Activated naive CD8-positive, alpha-beta T cell treated with anti-CD3 and anti-CD28 coated beads for 36 hours (primary cell): Measurements from ENCODE around the gene CRYBB1. TPM values are rescaled to one million over a fixed set of nuclear protein-coding genes. Genes with fewer than 3 reads are reported as not detected.

Experiments used
- DNase-seq: peaks from one replicate; pipeline ENCODE4 v3.0.0; 2021
- H3K27ac Mint-ChIP-seq: one replicate; pipeline ENCODE4 v1.8.0; 2022; ENCODE audit warnings: mild to moderate bottlenecking, moderate library complexity, mixed read lengths
- H3K27me3 Mint-ChIP-seq: one replicate; pipeline ENCODE4 v1.8.0; 2022; ENCODE audit warnings: mild to moderate bottlenecking, mixed read lengths
- H3K36me3 Mint-ChIP-seq: one replicate; pipeline ENCODE4 v1.8.0; 2021; ENCODE audit warnings: mild to moderate bottlenecking, mixed read lengths
- H3K4me1 Mint-ChIP-seq: one replicate; pipeline ENCODE4 v1.8.0; 2021; ENCODE audit warnings: mixed read lengths
- H3K4me3 Mint-ChIP-seq: one replicate; pipeline ENCODE4 v1.8.0; 2022; ENCODE audit warnings: mild to moderate bottlenecking, moderate library complexity, mixed read lengths
- H3K9me3 Mint-ChIP-seq: one replicate; pipeline ENCODE4 v1.8.0; 2022; ENCODE audit warnings: mixed read lengths
- total RNA-seq, 2 experiments: library from RNA; stranded (reverse); gene quantifications; one replicate each; pipeline ENCODE4 v1.2.3, GENCODE V29; 2021

Gene CRYBB1
- total RNA-seq, 2 experiments from 2014 or later, result not detected

DNA sequence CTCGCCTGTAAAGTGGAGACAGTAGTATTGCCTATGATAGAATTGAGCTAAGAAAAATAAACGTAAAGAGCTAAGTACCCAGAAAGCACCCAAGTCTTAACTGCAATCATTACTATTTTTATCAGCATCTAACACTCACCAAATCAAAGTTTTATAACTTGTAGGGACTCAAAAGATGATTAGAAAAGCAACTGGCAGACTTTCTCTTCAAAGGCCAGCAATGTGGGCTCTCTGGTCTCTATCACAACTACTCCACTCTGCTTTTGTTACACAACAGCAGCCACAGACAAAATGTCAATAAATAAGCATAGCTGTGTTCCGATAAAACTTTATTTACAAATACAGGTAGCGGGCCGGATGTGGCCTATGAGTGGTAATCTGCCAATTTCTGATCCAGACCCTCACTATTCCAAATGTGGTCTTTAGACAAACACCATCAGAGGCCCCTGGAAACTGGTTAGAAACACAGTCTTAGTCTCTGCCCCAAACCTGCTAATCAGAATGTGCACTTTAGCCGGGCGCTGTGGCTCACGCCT, 36.1 kb downstream of the CRYBB1 start:
- peak overlapping the region; percentile 17 for H3K27ac Mint-ChIP-seq
- H3K4me3 Mint-ChIP-seq, result no peak overlapping the region
- H3K36me3 Mint-ChIP-seq, result peaks cover 32% of the 10 kb centered on the region
- no peaks in the 10 kb centered on the region for H3K9me3 Mint-ChIP-seq
- peaks cover 67% of the 10 kb centered on the region for H3K4me1 Mint-ChIP-seq
- no peaks in the 10 kb centered on the region for H3K27me3 Mint-ChIP-seq
- no peak for DNase-seq

DNA sequence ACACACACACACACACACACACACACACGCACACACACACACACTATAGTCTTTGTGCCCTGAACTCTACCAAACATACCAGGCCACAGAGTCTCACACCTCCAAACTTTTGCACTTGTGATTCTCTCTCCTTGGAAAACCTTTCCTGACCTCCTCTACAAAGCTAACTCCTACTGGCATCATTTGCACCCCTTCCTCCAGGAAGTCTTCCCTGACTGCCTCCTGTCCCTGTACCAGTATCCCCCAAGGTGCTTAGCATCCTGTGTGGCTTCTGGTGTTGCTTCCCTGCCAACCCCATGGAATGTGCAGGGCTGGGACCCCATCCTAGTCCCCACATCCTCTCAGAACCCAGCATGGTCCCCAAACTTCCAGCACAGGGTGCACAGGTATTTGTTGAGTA, 36.8 kb downstream of the CRYBB1 start:
- H3K36me3 Mint-ChIP-seq, result peaks cover 32% of the 10 kb centered on the region
- H3K9me3 Mint-ChIP-seq, result no peaks in the 10 kb centered on the region
- peak overlapping the region; percentile 67 for H3K27ac Mint-ChIP-seq
- peaks cover 65% of the 10 kb centered on the region for H3K4me1 Mint-ChIP-seq
- no peak overlapping the region for H3K4me3 Mint-ChIP-seq
- H3K27me3 Mint-ChIP-seq, result no peaks in the 10 kb centered on the region
- no peak for DNase-seq

DNA sequence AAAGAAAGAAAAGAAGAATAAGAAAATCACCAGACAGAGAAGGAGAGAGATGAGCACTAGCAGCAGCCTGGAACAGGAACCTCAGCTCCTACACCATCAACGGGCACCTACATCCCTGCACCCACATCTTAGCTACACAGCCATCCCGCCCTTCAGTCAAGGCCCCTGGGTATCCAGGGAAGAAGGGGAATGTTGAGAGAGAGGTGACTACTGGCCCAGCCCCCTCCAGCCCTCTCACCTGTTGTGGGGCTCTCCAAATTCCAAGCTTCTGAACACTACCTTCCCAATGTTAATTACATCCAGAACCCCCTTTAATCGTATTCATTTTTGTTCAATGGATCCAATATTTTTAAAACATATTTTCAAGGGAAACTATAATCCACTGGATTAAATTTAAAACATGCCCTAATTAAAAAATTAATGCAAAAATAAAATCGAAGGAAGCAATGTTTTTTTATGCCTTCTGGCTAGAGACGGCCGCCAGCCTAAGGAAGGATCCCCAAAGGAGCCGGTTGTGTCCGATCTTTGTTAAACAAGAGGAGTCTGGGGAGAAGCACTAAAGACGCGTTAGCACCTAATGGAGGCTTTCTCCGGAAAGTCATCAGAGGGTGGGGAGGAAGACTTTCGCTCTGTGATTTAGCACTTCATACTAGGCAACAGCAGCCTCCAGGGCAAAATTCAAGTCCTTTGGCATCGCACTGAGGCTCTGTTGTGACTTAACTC, 37.4 kb downstream of the CRYBB1 start:
- peak overlapping the region; percentile 77 for H3K4me3 Mint-ChIP-seq
- H3K27me3 Mint-ChIP-seq, result no peaks in the 10 kb centered on the region
- peaks cover 29% of the 10 kb centered on the region for H3K36me3 Mint-ChIP-seq
- H3K27ac Mint-ChIP-seq, result peak overlapping the region; percentile 93
- H3K4me1 Mint-ChIP-seq, result peaks cover 62% of the 10 kb centered on the region
- no peaks in the 10 kb centered on the region for H3K9me3 Mint-ChIP-seq
- DNase-seq, result no peak

DNA sequence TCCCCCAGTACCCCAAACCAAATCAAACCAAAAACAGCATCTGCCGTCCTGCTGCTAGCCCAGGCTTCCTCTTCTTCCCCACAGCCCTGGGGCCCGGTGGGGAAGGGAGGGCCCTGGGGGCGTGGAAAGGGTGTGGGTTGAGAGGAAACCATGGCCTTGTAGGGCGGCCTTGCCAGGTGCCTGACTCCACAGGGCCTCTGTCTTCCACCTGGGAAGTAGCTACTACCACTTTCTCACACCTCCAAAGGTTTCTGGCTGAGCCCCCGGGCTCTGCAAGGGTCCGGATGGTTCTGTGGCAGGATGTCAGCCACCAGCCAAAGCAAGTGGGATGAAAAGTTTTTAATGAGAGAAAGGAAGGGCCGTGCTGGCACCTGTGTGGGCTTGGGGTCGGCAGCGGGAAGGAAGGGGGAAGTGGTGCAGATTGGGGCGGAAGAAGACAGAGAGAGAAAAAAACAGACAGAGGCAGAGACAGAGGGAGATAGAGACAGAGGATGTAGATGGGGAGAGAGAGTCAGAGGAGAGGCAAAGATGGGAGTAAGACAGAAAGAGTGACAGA, 38.4 kb downstream of the CRYBB1 start:
- Mint-ChIP-seq H3K27ac (peak overlapping the region; percentile 93), H3K4me1 (peaks cover 61% of the 10 kb centered on the region), H3K36me3 (peaks cover 27% of the 10 kb centered on the region), H3K9me3 (no peaks in the 10 kb centered on the region), H3K27me3 (no peaks in the 10 kb centered on the region), H3K4me3 (peak overlapping the region; percentile 77)
- DNase-seq, result peak; percentile 70

DNA sequence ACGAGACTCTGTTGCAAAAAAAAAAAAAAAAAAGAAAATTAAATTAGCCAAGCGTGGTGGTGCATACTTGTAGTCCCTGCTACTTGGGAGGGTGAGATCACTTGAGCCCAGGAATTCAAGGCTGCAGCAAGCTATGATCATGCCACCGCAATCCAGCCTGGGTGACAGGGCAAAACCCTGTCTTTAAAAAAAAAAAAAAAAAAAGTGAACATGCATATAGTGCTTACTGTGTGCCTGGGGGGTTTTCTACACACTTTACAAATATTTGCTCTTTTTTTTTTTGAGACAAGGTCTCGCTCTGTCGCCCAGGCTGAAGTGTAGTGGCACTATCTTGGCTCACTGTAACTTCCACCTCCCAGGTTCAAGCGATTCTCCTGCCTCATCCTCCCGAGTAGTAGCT, 40.7 kb downstream of the CRYBB1 start:
- H3K27ac Mint-ChIP-seq, result no peak overlapping the region
- peaks cover 28% of the 10 kb centered on the region for H3K36me3 Mint-ChIP-seq
- no peaks in the 10 kb centered on the region for H3K9me3 Mint-ChIP-seq
- H3K27me3 Mint-ChIP-seq, result no peaks in the 10 kb centered on the region
- H3K4me3 Mint-ChIP-seq, result no peak overlapping the region
- H3K4me1 Mint-ChIP-seq, result peaks cover 72% of the 10 kb centered on the region
- no peak for DNase-seq

DNA sequence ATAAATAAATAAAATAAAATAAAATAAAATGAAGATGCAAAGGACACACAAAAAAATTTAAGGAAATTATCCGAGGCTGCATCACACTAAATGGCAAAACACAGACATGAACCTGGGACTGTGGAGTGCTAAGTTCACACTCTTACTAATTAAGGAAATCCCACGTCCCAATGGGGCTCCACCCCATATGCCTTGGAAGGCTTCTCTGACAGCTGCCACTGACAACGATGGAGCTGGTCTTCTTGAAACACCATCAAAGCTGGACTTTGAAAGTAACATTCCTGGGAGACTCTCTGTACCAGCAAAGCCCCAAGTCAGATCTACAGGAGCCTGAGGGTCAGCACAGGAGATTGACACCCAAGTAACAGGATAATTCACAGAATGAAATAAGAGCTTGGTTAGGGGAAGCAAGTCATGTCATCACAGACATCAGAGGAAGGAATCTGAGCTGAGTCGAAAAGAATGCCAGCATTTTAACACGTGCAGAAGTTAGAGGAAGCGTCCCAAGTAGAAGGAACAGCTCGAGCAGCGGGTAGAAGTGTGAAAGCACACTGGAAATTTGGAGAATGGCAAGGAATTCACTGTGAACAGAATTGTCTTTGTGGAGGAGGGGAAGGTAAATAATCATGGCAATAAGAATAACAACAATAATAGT, 41.7 kb downstream of the CRYBB1 start:
- Mint-ChIP-seq H3K36me3 (peaks cover 30% of the 10 kb centered on the region), H3K9me3 (no peaks in the 10 kb centered on the region), H3K27me3 (no peaks in the 10 kb centered on the region), H3K27ac (peak overlapping the region; percentile 7), H3K4me3 (no peak overlapping the region), H3K4me1 (peaks cover 75% of the 10 kb centered on the region)
- DNase-seq, result no peak

DNA sequence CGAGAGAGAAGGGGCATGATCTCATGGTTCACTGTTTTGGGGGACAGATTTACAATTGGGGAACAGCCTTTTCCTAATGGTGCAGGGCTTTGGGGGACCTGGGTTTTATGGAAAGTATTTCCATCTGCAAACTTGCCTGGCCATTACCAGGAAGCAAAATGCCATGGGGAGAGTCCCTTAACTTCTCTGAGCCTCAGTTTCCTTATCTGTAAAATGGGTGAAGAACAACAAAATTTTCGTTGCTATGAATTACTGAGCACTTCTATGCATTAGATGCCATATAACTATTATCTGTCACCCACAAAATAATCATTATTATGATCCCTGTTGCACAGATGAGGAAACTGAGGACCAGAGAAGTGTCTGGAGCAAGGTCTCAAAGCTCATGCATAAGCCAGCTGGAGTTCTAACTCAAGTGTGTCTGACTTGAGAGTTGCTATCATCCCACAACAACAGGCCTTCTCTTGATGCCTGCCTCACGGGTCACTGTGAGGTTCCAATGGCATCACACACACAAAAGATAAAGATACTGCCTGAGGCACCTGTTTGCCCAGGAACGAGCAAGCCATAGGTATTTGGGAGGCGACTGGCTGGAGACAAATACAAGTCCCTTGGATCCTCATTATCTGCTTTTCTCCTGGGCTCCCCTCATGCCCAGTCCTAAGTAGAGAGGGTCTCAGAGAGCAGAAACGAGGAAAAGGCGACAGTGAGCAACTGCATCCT, 43.7 kb downstream of the CRYBB1 start:
- Mint-ChIP-seq H3K27me3 (no peaks in the 10 kb centered on the region), H3K4me3 (no peak overlapping the region), H3K36me3 (peaks cover 26% of the 10 kb centered on the region), H3K27ac (peak overlapping the region; percentile 73), H3K9me3 (no peaks in the 10 kb centered on the region), H3K4me1 (peaks cover 69% of the 10 kb centered on the region)
- no peak for DNase-seq

DNA sequence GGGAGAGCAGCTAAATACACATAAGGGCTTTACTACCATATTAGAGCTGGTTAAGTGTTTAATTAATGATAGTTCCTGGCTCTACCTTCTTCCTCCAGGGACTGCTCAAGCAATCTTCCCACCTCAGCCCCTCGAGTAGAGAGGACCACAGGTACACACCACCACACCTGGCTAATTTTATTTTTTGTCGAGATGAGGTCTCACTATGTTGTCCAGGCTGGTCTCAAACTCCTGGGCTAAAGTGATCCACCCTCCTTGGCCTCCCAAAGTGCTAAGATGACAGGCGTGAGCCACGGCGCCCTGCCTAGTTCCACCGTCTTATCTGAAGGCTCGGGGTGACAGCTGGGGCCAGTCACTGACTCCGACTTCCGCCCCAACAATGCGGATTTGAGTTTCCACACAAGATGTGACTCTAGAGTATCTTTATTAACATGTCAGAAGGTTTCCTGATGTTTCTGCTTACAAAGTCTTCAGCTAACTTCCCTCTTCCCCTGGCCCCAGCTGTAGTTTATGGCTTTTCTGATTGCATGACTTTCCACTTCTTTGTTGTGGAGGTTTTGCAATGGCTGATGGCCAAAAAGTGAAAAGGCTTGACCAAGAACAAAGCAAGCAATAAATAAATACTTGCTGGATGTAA, 44.7 kb downstream of the CRYBB1 start:
- Mint-ChIP-seq H3K36me3 (peaks cover 24% of the 10 kb centered on the region), H3K27ac (peak overlapping the region; percentile 73), H3K4me3 (peak overlapping the region; percentile 3), H3K27me3 (no peaks in the 10 kb centered on the region), H3K4me1 (peaks cover 68% of the 10 kb centered on the region), H3K9me3 (no peaks in the 10 kb centered on the region)
- DNase-seq, result peak; percentile 30

DNA sequence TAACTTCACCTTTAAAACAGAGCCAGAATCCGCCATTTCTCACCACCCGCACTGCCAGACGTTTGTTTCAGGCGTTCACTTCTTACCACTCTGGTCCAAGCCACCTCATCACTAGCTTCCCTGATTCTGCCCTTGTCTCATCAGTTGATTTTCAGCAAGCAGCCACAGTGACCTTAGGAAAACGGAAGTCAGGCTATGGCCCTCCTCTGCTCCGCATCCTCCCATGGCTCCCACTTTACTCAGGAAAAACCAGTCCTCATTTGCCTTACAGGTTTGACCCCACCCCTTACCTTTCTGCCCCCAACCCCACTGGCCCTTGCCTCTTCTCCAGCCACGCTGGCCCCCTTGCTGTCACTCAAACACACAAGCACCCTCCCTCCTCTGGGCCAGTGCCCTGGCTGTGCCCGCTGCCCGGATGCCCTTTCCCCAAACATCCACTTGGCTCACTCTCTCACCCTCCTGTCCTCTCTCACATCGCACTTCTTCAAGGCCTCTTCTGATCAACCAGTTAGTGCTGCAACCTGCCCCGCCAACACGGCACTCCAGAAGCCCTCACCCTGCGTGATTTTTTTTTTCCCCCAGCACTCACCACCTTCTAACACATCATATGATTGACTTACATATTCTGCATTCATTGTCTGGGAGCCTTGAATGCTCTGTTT, 46.8 kb downstream of the CRYBB1 start:
- Mint-ChIP-seq H3K4me3 (no peak overlapping the region), H3K4me1 (peaks cover 75% of the 10 kb centered on the region), H3K27ac (peak overlapping the region; percentile 27), H3K9me3 (no peaks in the 10 kb centered on the region), H3K27me3 (no peaks in the 10 kb centered on the region), H3K36me3 (peaks cover 21% of the 10 kb centered on the region)
- no peak for DNase-seq

DNA sequence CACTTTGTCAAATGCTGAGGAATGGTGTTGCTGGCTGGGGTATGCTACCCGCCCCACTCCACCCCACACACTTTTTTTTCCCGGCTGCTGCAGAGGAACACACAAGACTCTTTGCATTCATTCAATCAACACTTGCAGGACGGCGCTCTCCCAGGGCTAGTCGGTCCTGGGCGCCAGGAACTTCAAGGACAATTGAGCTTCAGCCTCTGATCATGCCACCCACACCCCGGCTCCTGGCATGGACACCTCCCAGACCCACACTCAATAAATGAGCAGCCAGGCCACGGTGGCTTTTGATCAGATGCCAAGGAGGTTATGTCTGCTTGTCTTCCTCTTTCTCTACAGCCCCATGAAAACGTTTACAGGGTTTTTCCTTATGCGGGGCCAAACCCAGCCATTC, 47.7 kb downstream of the CRYBB1 start:
- peaks cover 76% of the 10 kb centered on the region for H3K4me1 Mint-ChIP-seq

DNA sequence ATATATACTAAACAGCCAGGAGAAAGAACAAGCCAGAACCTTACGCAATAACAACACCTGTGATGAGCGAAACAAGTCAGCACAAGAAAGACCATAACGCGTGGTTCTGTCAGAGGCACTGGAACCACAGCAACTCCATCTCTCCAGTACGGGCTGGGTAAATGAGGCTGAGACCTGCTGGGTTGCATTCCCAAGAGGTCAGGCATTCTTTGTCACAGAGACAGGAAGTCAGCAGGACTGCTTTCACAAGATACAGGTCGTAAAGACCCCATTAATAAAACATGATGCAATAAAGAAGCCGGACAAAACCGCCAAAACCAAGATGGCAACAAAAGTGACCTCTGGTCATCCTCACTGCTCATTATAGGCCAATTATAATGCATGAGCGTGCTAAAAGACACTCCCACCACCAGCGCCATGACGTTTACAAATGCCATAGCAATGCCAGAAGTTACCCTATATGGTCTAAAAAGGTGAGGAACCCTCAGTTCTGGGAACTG, 49.6 kb downstream of the CRYBB1 start:
- DNase-seq, result no peak
- Mint-ChIP-seq H3K4me1 (peaks cover 66% of the 10 kb centered on the region), H3K27ac (no peak overlapping the region), H3K4me3 (no peak overlapping the region), H3K9me3 (no peaks in the 10 kb centered on the region), H3K27me3 (no peaks in the 10 kb centered on the region), H3K36me3 (peaks cover 18% of the 10 kb centered on the region)

More for the DNA sequence above, 47.7 kb downstream of the CRYBB1 start:
- Mint-ChIP-seq H3K9me3 (no peaks in the 10 kb centered on the region), H3K27me3 (no peaks in the 10 kb centered on the region), H3K36me3 (peaks cover 18% of the 10 kb centered on the region), H3K27ac (peak overlapping the region; percentile 32), H3K4me3 (no peak overlapping the region)
- no peak for DNase-seq

DNA sequence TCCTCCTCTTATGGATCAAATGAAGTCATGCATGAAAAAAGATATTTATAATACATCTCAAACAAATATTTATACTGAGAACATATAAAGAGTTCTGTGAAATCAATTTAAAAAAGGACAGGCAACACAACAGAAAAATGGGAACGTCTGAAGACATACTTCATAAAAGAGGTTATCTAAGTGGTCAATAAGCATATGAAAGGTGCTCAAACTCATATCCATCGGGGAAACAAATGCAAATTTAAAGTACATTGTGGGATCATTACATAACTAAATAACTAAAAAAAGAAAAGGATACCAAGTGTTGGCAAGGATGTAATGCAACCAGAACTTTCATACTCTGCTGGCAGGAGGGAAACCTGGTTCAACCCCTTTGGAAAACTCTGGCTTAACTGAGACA, 50.2 kb downstream of the CRYBB1 start:
- DNase-seq, result no peak
- H3K36me3 Mint-ChIP-seq, result peaks cover 11% of the 10 kb centered on the region
- H3K27ac Mint-ChIP-seq, result no peak overlapping the region
- no peaks in the 10 kb centered on the region for H3K9me3 Mint-ChIP-seq
- H3K27me3 Mint-ChIP-seq, result no peaks in the 10 kb centered on the region
- H3K4me3 Mint-ChIP-seq, result no peak overlapping the region
- peaks cover 65% of the 10 kb centered on the region for H3K4me1 Mint-ChIP-seq

DNA sequence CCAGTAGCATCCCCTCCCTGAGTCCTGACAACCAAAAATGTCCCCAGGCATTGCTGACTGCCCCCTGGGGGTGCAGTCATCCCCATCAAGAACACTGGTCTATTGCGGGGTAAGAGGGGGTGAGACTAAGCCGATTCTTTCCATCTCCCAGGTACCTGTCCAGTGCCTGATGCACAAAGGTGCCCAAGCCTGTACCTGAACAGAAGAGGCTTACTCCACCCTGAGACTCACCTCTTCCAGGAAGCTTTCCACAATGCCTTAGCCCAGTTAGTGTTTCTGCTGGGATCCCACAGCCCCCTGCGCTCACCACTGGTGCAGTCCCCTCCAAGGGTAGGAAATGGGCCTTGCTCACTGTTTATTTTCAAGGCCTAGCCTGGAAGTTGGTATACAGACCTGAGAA, 50.8 kb downstream of the CRYBB1 start:
- no peak overlapping the region for H3K27ac Mint-ChIP-seq
- H3K27me3 Mint-ChIP-seq, result no peaks in the 10 kb centered on the region
- peaks cover 11% of the 10 kb centered on the region for H3K36me3 Mint-ChIP-seq
- peaks cover 62% of the 10 kb centered on the region for H3K4me1 Mint-ChIP-seq
- no peaks in the 10 kb centered on the region for H3K9me3 Mint-ChIP-seq
- no peak for DNase-seq
- no peak overlapping the region for H3K4me3 Mint-ChIP-seq

DNA sequence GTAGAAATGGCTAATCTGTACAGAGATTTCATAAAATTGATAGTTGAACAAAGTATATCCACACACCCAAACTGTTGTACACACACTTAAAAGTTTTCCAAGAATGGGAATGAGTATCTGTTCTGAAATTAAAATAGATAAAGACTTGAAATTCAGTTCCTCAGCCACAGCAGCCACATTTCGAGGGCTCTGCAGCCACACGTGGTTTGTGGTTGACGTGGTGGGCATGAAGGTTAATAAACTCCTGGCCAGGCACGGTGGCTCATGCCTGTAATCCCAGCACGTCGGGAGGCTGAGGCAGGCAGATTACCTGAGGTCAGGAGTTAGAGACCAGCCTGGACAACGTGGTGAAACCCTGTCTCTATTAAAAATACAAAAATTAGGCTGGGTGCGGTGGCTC, 51.9 kb downstream of the CRYBB1 start:
- DNase-seq, result peak; percentile 22
- H3K9me3 Mint-ChIP-seq, result no peaks in the 10 kb centered on the region
- H3K36me3 Mint-ChIP-seq, result peaks cover 8% of the 10 kb centered on the region
- H3K27ac Mint-ChIP-seq, result no peak overlapping the region
- H3K4me3 Mint-ChIP-seq, result no peak overlapping the region
- H3K4me1 Mint-ChIP-seq, result peaks cover 52% of the 10 kb centered on the region
- H3K27me3 Mint-ChIP-seq, result no peaks in the 10 kb centered on the region
